ENCODE measurements around the gene TMED8. TPM values are rescaled to one million over a fixed set of nuclear protein-coding genes. Genes with fewer than 3 reads are reported as not detected.

Gene TMED8
- total RNA-seq, 1 donor from 2014 or later, result 31.3 TPM

DNA sequence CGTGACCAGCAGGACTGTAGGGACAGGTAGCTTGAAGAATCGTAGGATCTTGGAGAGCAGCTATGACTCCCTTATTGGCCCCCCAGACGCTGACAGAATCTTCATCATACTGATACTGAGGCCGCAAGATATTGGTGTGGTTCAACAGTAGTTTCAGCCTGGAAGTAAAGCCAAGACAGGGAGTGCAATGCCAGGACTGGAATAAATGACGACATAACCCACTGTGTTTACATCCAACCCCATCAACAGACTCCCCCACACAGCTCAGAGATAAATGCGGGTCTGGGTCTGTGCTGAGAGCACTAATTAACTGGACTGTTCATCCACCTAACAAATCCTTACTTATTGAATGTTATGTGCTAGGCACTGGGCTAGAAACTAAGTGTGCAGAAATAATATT, 29.8 kb upstream of the TMED8 start:
- ATAC-seq (ENCODE audit: low read depth), result no peak
- peaks cover 5% of the 10 kb centered on the region for H3K4me1 Mint-ChIP-seq
- intact Hi-C loops (cut with micrococcal nuclease), result no loop called here
- ChIA-PET POLR2A (interaction anchor here (0.6 to 1.3 kb wide), 2 partner anchors 18 to 30 kb away, joined by 3 to 5 read pairs; partner anchors contain the start of genes SAMD15 and TMED8), CTCF (no interaction called here)
- no peaks in the 10 kb centered on the region for H3K9me3 Mint-ChIP-seq
- no peak overlapping the region for H3K27ac Mint-ChIP-seq
- H3K36me3 Mint-ChIP-seq (ENCODE audit: low read depth), result no peaks in the 10 kb centered on the region
- H3K4me3 Mint-ChIP-seq, result no peak overlapping the region
- no peak for DNase-seq
- TF ChIP-seq, protein P1, sequence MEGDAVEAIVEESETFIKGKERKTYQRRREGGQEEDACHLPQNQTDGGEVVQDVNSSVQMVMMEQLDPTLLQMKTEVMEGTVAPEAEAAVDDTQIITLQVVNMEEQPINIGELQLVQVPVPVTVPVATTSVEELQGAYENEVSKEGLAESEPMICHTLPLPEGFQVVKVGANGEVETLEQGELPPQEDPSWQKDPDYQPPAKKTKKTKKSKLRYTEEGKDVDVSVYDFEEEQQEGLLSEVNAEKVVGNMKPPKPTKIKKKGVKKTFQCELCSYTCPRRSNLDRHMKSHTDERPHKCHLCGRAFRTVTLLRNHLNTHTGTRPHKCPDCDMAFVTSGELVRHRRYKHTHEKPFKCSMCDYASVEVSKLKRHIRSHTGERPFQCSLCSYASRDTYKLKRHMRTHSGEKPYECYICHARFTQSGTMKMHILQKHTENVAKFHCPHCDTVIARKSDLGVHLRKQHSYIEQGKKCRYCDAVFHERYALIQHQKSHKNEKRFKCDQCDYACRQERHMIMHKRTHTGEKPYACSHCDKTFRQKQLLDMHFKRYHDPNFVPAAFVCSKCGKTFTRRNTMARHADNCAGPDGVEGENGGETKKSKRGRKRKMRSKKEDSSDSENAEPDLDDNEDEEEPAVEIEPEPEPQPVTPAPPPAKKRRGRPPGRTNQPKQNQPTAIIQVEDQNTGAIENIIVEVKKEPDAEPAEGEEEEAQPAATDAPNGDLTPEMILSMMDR (IDR thresholded peaks at IDR 0.05), result no peak
- no peaks in the 10 kb centered on the region for H3K27me3 Mint-ChIP-seq

DNA sequence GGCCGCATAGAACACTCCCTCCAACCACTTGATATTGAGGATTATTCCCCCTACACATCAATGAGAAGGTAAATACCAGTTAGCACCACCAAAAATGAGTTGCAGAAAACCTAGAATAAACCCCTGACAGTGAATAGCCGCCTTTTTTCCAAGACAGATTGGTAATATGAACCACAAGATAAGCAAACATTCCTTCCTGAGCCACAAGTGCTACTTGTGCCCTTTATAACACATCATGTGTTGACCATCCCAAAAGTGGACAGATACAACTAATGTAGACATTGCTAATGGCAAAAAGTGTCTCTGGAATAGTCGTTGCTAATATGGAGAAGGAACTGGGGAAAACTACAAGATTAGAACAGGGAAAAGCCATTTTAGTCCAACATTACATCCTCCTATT, 29.2 kb upstream of the TMED8 start:
- H3K27ac Mint-ChIP-seq, result no peak overlapping the region
- POLR2A ChIA-PET, result no interaction called here
- no peaks in the 10 kb centered on the region for H3K27me3 Mint-ChIP-seq
- H3K4me3 Mint-ChIP-seq, result no peak overlapping the region
- no peaks in the 10 kb centered on the region for H3K9me3 Mint-ChIP-seq
- TF ChIP-seq, protein P1 (IDR thresholded peaks at IDR 0.05), result no peak
- H3K36me3 Mint-ChIP-seq (ENCODE audit: low read depth), result no peaks in the 10 kb centered on the region
- peaks cover 5% of the 10 kb centered on the region for H3K4me1 Mint-ChIP-seq
- CTCF ChIA-PET, result no interaction called here
- no peak for ATAC-seq (ENCODE audit: low read depth)
- intact Hi-C loops (cut with micrococcal nuclease), result no loop called here
- DNase-seq, result no peak

DNA sequence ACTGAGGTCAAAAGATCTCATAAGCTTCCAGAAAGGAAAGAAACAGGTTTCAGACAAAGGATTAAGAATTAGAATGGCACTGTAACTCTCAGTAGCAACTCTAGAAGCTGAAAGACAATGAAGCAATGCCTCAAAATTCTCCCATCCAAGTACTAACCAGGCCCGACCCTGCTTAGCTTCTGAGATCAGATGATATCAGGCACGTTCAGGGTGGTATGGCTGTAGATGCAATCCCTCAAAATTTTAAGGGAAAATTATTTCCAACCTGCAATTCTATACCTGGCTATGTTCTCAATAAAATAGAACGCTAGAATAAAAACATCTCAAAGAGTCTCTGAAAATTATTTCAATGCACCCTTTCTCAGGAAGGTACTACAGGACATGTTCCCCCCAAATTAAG, 26.9 kb upstream of the TMED8 start:
- ChIA-PET CTCF (no interaction called here), POLR2A (no interaction called here)
- H3K4me1 Mint-ChIP-seq, result peaks cover 5% of the 10 kb centered on the region
- TF ChIP-seq, protein P1 (IDR thresholded peaks at IDR 0.05), result no peak
- intact Hi-C loops (cut with micrococcal nuclease), result no loop called here
- DNase-seq (no peak), ATAC-seq (ENCODE audit: low read depth) (no peak)
- H3K27ac Mint-ChIP-seq, result no peak overlapping the region
- H3K9me3 Mint-ChIP-seq, result no peaks in the 10 kb centered on the region
- no peak overlapping the region for H3K4me3 Mint-ChIP-seq
- H3K27me3 Mint-ChIP-seq, result no peaks in the 10 kb centered on the region
- H3K36me3 Mint-ChIP-seq (ENCODE audit: low read depth), result no peaks in the 10 kb centered on the region

DNA sequence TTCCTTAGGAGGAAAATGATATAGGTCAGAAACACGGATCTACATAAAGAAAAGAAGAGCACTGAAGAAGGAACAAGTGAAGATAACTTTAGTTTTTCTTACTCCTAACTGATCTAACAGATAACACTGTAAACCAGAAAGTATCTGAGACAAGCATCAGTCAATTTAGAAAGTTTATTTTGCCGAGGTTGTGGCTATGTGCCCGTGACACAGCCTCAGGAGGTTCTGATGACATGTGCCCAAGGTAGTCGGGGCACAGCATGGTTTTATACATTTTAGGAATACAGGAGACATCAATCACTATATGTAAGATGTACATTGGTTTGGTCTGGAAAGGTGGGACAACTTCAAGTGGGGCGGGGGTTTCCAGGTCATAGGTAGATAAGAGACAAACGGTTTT, 23.3 kb upstream of the TMED8 start:
- Mint-ChIP-seq H3K4me1 (no peaks in the 10 kb centered on the region), H3K36me3 (ENCODE audit: low read depth) (no peaks in the 10 kb centered on the region), H3K27ac (no peak overlapping the region), H3K27me3 (no peaks in the 10 kb centered on the region), H3K9me3 (no peaks in the 10 kb centered on the region), H3K4me3 (no peak overlapping the region)
- ChIA-PET POLR2A (interaction anchor here (0.8 kb wide), 1 partner anchor 79 kb away, joined by 3 read pairs; no protein-coding TSS in a partner anchor), CTCF (no interaction called here)
- ATAC-seq (ENCODE audit: low read depth), result no peak
- intact Hi-C loops (cut with micrococcal nuclease), result no loop called here
- TF ChIP-seq, protein P1 (IDR thresholded peaks at IDR 0.05), result no peak
- no peak for DNase-seq

DNA sequence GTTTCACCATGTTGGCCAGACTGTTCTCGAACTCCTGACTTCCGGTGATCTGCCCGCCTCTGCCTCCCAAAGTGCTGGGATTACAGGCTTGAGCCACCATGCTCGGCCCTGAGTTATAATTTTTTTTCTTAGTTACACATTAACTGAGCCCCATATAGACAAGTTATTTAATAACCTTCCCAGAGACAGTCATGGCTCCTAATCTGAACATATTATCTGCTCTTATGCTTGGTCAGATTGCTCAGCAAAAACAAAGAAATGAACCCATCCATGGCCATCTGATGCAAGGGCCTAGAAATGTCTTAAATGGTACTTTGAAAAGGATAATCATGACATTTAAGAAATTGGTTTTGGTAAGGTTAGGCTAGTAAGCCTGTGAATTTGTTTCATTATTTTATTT, 13.3 kb upstream of the TMED8 start:
- no peaks in the 10 kb centered on the region for H3K36me3 Mint-ChIP-seq (ENCODE audit: low read depth)
- POLR2A ChIA-PET, result no interaction called here
- no peaks in the 10 kb centered on the region for H3K9me3 Mint-ChIP-seq
- intact Hi-C loops (cut with micrococcal nuclease), result no loop called here
- no peak overlapping the region for H3K4me3 Mint-ChIP-seq
- no peak for ATAC-seq (ENCODE audit: low read depth)
- H3K4me1 Mint-ChIP-seq, result no peaks in the 10 kb centered on the region
- TF ChIP-seq, protein P1 (IDR thresholded peaks at IDR 0.05), result no peak
- CTCF ChIA-PET, result no interaction called here
- no peak overlapping the region for H3K27ac Mint-ChIP-seq
- no peaks in the 10 kb centered on the region for H3K27me3 Mint-ChIP-seq
- no peak for DNase-seq
